ENCODE data around the gene TMEM147.

The TMEM147 gene

GRCh38 chr19:35545855-35546381 is 492 bp downstream of the TMEM147 start:
- peak in 1 of 2 donors; percentile 5 for DNase-seq (ENCODE audit: low read depth in 2 of 2)

GRCh38 chr19:35546532-35546931 is 1.1 kb downstream of the TMEM147 start:
- DNase-seq (ENCODE audit: low read depth in 2 of 2) = no peak

- peak in 1 of 2 donors; percentile 16 for DNase-seq (ENCODE audit: low read depth in 2 of 2)
Observed at GRCh38 chr19:35549174-35549788, 3.9 kb downstream of the TMEM147 start.

- DNase-seq (ENCODE audit: low read depth in 2 of 2) = no peak
Observed at GRCh38 chr19:35549879-35550523, 4.6 kb downstream of the TMEM147 start.

- DNase-seq (ENCODE audit: low read depth in 2 of 2) = no peak
Observed at GRCh38 chr19:35551091-35551810, 5.8 kb downstream of the TMEM147 start.

- no peak for DNase-seq (ENCODE audit: low read depth in 2 of 2)
Observed at GRCh38 chr19:35552534-35553384, 7.3 kb downstream of the TMEM147 start.

- DNase-seq (ENCODE audit: low read depth in 2 of 2) = no peak
Observed at GRCh38 chr19:35553385-35554000, 8.1 kb downstream of the TMEM147 start.

- no peak for DNase-seq (ENCODE audit: low read depth in 2 of 2)
Observed at GRCh38 chr19:35554076-35554475, 8.7 kb downstream of the TMEM147 start.

- DNase-seq (ENCODE audit: low read depth in 2 of 2) = no peak
Observed at GRCh38 chr19:35555301-35556005, 10.0 kb downstream of the TMEM147 start.

- DNase-seq (ENCODE audit: low read depth in 2 of 2) = no peak
Observed at GRCh38 chr19:35556025-35556590, 10.7 kb downstream of the TMEM147 start.

- no peak for DNase-seq (ENCODE audit: low read depth in 2 of 2)
Observed at GRCh38 chr19:35556846-35557538, 11.6 kb downstream of the TMEM147 start.

- peak in 1 of 2 donors; percentile 31 for DNase-seq (ENCODE audit: low read depth in 2 of 2)
Observed at GRCh38 chr19:35557539-35558399, 12.3 kb downstream of the TMEM147 start.

GRCh38 chr19:35558400-35559280 is 13.2 kb downstream of the TMEM147 start:
- DNase-seq (ENCODE audit: low read depth in 2 of 2) = no peak

- DNase-seq (ENCODE audit: low read depth in 2 of 2) = no peak
Observed at GRCh38 chr19:35559281-35559659, 13.8 kb downstream of the TMEM147 start.

- no peak for DNase-seq (ENCODE audit: low read depth in 2 of 2)
Observed at GRCh38 chr19:35559781-35560180, 14.4 kb downstream of the TMEM147 start.

GRCh38 chr19:35560271-35560670 is 14.8 kb downstream of the TMEM147 start:
- no peak for DNase-seq (ENCODE audit: low read depth in 2 of 2)

- DNase-seq (ENCODE audit: low read depth in 2 of 2) = no peak
Observed at GRCh38 chr19:35560677-35561076, 15.3 kb downstream of the TMEM147 start.

- DNase-seq (ENCODE audit: low read depth in 2 of 2) = no peak
Observed at GRCh38 chr19:35561436-35561835, 16.0 kb downstream of the TMEM147 start.

All from stimulated activated CD8-positive, alpha-beta memory T cell treated with anti-CD3 and anti-CD28 coated beads, Interleukin-7, amount 100 ng/mL, for 1 hour (primary cell).